T follicular helper cell (primary cell): ENCODE data around the gene FOXS1.

Source experiments
- DNase-seq: peaks from one replicate; pipeline ENCODE4 v3.0.0-alpha.2; 2020; ENCODE audit warnings: low read depth
- total RNA-seq, 2 experiments: gene quantifications; one replicate each; lab custom pipeline; 2026; lab: John Stamatoyannopoulos, UW

The FOXS1 gene
- 0 to 0.06 reads per million in 2 experiments for total RNA-seq

DNA sequence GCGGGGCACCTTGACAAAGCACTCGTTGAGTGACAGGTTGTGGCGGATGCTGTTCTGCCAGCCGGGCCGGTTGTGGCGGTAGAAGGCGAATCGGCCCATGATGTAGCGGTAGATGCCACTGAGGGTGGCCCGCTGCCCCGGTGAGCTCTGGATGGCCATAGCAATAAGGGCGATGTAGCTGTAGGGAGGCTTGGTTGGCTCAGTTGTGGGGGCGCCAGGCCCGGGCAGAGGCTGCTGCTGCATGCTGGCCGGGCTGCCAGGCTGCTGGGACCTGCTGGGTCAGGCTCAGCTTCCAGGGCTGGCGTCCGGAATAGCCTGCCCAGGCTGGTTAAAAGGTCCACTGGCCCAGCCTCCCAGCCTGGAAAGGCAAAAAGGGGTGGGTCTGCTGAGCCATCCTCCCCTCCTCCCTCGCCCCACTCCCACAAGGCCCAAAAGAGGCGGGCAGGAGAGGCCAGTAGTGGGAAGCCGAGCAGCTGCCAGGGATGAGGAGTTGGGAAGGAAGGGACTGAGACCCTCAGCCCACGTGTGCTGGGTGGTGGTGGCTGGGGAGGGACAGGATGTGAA is at the start of gene FOXS1:
Gene FOXS1, minus strand, starts transcription at position 305 of the 564 bp plus-strand sequence. Its CDS starts 62 bp downstream, at position 243.
- no peak for DNase-seq

DNA sequence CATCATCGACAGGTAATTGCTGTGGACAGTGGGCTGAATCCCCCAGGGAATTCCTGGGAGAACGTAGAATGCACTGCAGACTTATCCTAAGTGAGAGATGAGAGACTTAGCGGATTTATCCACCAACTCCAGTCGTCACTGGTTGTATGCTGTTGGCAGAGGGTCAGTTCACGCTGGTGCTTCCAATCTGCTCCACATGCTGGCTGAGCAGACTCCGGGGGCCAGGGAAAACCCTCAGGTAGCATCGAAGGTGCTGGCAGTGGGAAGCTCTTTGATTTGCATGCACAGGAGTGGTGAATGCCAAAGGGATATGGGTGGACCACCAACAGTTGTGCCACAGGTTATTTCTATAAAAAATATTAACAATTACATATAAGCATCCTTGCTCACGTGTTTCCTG is 45.2 kb upstream of the FOXS1 start:
- DNase-seq = no peak

DNA sequence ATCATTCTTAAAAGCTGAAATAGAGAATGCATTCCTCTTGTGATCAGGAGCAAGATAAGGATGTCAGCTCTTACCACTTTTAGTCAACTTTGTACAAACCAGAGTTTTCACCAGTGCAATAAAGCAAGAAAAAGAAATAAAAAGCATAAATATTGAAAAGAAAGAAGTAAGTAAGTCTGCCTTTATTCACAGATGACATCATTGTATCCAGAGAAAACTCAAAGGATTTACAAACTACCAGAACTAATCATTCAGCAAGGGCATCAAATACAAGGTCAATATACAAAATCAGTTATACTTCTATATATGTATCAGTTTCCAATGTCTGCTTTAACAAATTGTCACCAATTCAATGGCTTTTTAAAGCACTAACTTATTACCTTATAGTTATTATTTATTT is 38.4 kb upstream of the FOXS1 start:
- DNase-seq = no peak

GRCh38 chr20:31881945-31882344 is 36.5 kb upstream of the FOXS1 start:
- no peak for DNase-seq

GRCh38 chr20:31879143-31879987 is 34.0 kb upstream of the FOXS1 start:
- peak; percentile 72 for DNase-seq

GRCh38 chr20:31877684-31878083 is 32.3 kb upstream of the FOXS1 start:
- no peak for DNase-seq

GRCh38 chr20:31875671-31876070 is 30.3 kb upstream of the FOXS1 start:
- DNase-seq = no peak

GRCh38 chr20:31872406-31872805 is 27.0 kb upstream of the FOXS1 start:
- DNase-seq = no peak

DNA sequence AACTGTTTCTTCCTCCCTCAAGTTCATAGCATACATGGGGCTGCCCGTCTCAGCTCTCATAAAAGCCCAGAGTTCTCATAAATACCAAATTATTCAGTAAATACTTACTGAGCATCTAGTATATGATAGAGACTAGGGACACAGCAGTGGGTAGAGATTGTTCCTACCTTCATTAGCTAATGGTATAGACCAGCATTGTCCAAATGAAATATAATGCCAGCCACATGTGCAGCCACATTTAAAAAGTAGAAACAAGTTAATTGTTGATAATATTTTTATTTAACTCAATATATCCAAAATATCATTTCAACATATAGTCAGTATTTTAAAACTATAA is 26.2 kb upstream of the FOXS1 start:
- no peak for DNase-seq

DNA sequence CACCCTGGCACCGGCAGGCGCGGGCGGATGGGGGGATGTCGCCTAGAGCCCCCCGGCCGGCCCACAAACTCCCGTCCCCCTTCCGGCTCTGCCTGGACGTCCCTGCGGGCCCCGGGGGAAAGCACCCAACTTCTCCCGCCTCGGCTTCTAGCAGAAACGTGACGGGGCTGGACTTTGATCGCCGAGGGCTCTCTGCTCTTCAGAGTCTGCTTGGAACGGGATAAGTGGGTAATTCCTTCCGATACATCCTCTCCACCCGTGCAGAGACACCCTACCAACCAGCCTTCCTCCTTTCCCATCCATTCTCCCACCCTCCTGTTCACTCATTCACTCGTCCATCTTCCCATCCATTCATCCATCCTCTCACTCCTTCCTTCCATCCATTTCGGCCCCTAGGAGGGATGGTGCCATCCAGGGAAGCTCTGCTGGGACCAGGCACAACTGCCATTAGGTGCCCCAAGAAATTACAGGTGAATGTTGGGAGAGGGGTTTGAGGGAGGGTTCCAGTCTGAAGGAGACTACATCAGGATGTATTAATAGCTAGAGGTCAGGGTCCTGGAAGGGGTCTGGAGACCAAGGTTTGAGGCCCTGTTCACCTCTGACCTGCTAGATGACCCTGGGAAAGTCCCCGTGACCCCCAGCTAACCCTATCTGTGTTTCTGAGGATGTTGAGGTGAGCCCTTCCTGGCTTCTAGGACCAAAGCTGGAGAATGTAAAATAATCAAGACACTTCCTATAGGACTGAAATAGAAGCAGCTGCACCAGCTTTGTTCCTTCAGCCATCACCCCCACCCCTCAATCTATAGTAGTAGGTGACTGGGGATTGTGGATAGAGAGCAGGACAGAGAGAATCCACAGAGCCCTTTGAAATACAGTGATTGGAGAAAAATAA is 25.6 kb upstream of the FOXS1 start:
- no peak for DNase-seq

DNA sequence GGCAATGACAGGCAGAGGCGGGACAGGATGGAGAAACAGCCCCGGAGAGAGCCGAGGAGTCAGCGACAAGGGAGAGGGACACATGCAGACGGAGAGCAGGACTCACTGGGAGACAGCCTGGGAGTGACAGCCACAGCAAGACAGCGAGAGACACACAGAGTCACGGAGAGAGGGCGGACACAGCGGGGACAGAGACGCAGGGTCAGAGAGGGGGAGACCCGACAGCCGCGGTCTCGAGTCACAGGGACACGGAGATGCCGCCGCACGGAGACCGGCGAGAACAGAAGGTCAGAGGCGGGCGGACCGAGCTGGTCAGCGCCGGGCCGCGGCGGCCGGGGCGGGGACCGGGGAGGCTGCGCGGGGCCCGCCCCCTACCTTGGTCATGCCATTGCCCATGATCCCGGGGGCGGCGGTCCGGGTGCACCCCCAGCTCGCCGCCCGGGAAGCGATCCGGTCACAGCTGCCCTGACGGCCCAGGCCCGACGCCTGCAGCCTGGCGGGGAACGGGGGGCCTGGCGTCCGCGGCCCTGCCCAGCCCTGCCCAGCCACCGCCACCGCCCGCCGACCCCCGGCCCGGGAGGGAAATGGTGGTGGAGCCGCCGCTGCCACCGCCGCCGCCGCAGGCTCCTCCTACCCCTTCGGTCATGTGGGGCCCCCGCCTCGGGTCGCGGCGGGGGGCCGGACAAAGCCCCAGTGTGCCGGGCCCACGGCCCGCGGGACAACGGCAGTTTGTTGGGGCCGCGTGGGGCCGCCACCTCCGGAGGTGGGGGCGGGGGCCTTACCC is 24.7 kb upstream of the FOXS1 start, which contains the start of the genes DUSP15 and TTLL9:
Gene DUSP15, minus strand, starts transcription at position 586 of the 784 bp plus-strand sequence. Its CDS starts 190 bp downstream, at position 396.
Gene TTLL9, plus strand, starts transcription at position 693 of the 784 bp plus-strand sequence. CDS start 493 bp downstream, outside the sequence.
- no peak for DNase-seq

- no peak for DNase-seq
Measured at GRCh38 chr20:31869673-31869941, 24.2 kb upstream of the FOXS1 start.

GRCh38 chr20:31868853-31869672 is 23.7 kb upstream of the FOXS1 start:
- no peak for DNase-seq

DNA sequence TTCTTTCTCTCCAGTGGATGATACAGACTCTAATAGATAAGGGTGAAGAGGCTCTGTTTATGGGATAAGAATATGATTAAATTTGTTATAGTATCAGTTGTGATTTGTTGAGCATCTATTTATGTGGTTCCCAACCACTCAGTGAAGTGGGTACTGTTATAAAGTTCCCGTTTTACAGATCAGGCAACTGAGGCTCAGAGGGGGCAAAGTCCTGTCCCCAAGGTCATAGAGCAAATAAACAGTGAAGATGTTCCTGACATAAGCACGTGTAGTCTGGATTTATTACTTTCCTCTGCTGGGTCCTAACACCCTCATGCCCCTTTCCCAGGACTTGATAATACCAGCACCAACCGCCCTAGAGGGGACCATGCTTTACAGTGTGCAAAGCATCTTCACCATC is 20.8 kb upstream of the FOXS1 start:
- DNase-seq = no peak

GRCh38 chr20:31864521-31865400 is 19.4 kb upstream of the FOXS1 start:
- no peak for DNase-seq

DNA sequence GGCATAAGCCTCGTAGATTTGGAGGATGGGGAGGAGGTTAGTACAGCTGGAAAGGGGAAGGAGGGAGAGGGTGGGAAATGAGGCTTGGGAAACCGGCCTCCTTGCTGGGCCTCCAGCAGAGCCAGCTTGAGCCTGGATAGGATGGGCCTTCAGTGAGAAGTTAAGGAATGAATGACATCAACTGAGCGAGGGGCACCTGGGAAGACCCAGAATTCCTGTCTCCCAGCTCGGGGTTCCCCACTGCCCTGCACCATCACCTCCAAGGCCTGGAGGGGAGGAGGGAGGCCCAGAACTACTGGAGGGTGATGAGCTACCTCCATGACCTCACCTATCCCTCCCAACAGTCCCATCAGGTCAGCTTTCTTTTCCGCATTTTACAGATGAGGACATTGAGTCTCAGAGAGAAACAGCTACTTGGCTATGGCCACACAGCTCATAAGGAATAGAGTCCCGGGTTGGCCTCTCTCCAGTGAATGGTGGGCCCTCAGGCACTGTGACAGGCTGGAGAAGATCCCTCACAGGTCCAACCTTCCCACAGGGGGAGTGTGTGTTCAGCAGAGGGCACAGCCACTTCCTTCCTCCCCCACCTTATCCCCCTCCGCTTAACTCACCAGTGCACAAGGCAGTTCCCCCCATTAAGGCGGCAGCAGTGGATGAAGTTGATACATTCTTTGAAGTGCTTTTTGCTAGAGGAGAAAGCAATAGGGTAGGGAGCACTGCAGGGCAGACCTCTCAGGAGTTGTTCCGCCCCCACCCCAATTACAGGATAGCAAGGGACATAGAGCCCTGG is 18.1 kb upstream of the FOXS1 start:
- DNase-seq = no peak

DNA sequence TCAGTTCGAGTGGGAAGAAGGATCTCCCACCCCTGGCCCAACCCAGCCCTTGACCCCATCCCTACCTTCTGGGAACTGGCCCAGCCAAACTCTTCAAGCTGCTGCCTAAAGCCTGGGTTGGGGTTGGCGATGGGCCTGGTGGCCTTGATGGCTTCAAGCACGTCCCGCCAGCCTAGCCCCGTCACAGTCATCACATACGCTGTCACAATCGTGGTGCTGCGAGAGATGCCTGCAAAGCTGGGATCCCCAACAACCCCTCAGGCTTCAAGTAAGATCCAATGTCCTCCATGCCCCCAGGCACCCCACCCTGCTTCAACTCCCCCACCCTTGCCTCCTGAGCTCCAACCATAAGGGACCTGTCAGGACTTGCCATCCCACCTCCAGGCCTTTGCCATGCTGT is 17.1 kb upstream of the FOXS1 start:
- DNase-seq = no peak

DNA sequence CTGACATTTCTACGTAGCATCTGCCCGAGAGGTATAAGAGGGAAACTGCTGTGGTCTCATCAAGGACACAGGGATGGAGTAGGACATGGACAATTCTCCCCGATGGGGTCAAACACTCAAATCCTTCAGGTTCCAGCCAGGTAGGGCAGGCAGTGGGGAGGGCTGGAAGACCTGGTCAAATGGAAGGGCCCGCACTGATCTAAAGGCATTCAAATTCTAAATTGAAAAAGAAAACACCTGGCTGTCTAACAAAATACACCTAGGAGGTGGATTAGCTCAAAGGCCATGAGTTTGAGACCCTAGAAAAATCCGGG is 16.7 kb upstream of the FOXS1 start:
- DNase-seq = no peak
